A549 treated with AZD9567 at 1 μM for 4 hours (cell line): ENCODE measurements around the gene DDX10. TPM values are rescaled to one million over a fixed set of nuclear protein-coding genes. Genes with fewer than 3 reads are reported as not detected.

Experiments
- total RNA-seq: library from RNA; stranded (reverse); fragments of 200-300 nt; extraction: Qiagen RNA extraction; gene quantifications from 5 replicates; pipeline ENCODE4 v1.2.3, GENCODE V29; 2022; ENCODE audit not compliant: insufficient read depth

DDX10 gene
- total RNA-seq: 32.2 to 41.1 TPM (median 39.2 TPM) in 5 replicates

GRCh38 chr11:108664730-108665525 lies at the start of gene DDX10:
Gene DDX10, plus strand, starts transcription at chr11:108665069. Its CDS starts 85 bp downstream, at chr11:108665154.

Other genes with a start within 250 kb of the DDX10 start
- gene C11orf65, start 197.5 kb upstream of the DDX10 start, total RNA-seq: 0.12 to 0.48 TPM (median 0.44 TPM) in 3 of 5 replicates, not detected in the others
- 8.0 to 10.5 TPM (median 9.8 TPM) in 5 replicates for gene POGLUT3, start 166.7 kb upstream of the DDX10 start, total RNA-seq
- gene EXPH5, start 71.3 kb upstream of the DDX10 start, total RNA-seq: 0.01 to 0.06 TPM (median 0.03 TPM) in 4 of 5 replicates, not detected in the other